GM12864 (cell line): ENCODE data around the gene WDPCP.
"Not testable (repeated sequence)": the region's sequence is repeated elsewhere in the genome, so short reads cannot be mapped to it uniquely, and the experiment has no call there.

Source experiments
- DNase-seq: peaks from one replicate; pipeline ENCODE4 v3.0.0-alpha.2; 2011; ENCODE audit warnings: low read depth
- H3K4me3 ChIP-seq: 2 replicates; pipeline ENCODE4 v1.5.1; 2011; ENCODE audit warnings: mild to moderate bottlenecking, low read depth, low read length, control low read depth
- CTCF ChIP-seq: IDR thresholded peaks from 2 replicates; pipeline ENCODE4 v1.5.1; 2011; ENCODE audit warnings: low read depth, mild to moderate bottlenecking, moderate library complexity, low read length, control low read depth, inconsistent platforms; ENCODE audit errors: missing control alignments

WDPCP gene

GRCh38 chr2:63486861-63487290, 101.4 kb downstream of the WDPCP start:
- no peak for TF ChIP-seq CTCF
- DNase-seq: no peak
- H3K4me3 ChIP-seq: no peak overlapping the region

- no peak for DNase-seq
- no peak for TF ChIP-seq CTCF
Observed at GRCh38 chr2:63484901-63485300, 103.4 kb downstream of the WDPCP start.

DNA sequence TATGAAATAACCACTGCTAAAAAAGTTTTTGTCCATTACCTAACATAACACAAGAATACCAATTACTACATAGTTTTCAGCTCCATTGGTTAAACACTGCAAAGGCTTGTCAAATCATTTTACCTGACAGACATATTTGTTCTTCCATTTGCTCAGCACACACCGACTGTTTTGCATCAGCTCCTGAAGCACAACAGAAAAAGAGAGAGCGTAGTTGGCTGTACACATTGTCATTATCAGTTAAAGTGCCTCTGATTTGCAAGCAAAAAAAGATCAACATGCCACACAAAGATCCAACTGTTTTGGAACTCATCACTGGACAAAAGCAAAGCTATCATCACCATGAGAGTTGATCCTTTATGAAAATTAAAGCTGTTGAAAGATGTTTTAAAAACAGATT, 103.8 kb downstream of the WDPCP start:
- TF ChIP-seq CTCF: no peak
- no peak for DNase-seq
- no peak overlapping the region for H3K4me3 ChIP-seq

More at GRCh38 chr2:63484901-63485300, 103.4 kb downstream of the WDPCP start:
- H3K4me3 ChIP-seq: no peak overlapping the region

DNA sequence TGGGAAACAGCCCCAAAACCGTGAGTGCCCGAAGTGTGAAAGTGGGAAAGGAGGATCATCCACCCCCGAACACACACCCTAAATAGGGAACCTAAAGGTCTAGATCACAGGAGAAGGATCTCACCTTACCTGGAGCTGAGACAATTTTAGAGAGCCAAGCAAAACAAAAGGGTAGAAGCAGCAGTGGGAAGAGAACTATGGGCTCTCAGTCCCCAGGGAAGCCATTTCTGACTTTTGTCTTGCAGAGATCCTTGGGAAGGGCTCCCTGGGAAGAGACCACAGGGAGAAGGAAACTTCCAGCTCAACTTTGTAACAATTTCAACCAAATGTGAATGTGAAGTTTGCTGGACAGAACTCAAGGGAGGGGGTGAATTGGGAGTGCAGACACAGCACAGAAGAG, 110.6 kb downstream of the WDPCP start:
- no peak for DNase-seq

DNA sequence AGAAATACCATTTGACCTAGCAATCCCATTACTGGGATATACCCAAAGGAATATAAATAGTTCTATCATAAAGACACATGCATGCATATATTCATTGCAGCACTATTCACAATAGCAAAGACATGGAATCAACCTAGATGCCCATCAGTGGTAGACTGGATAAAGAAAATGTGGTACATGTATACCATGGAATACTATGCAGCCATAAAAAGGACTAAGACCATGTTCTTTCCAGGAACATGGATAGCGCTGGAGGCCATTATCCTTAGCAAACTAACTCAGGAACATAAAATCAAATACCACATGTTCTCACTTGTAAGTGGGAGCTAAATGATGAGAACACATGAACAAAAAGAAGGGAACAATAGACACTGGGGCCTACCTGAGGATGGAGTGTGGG, 119.0 kb downstream of the WDPCP start:
- DNase-seq, H3K4me3 ChIP-seq: not testable (repeated sequence)

More for the DNA sequence above, 110.6 kb downstream of the WDPCP start:
- no peak overlapping the region for H3K4me3 ChIP-seq
- no peak for TF ChIP-seq CTCF

DNA sequence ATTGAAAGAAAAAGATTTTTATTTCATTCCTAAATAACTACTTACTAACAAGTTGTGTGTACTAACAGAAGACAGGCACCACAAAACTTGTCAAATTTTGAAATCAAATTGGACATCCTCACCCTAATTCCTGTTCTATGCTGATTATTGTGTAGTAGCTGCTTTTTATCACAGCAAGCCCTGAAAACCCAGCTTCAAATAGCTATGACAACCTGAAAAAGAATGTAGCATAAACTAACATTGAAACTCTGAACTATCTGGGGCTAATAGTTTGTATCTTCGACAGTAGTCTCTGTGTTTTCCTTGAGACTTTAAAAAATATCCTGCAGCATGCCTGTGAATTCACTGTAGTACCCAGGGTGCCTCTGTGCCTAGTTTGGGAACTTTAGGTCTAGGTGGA, 122.6 kb downstream of the WDPCP start:
- DNase-seq: no peak
- TF ChIP-seq CTCF: no peak
- H3K4me3 ChIP-seq: no peak overlapping the region

GRCh38 chr2:63463142-63463541, 125.1 kb downstream of the WDPCP start:
- TF ChIP-seq CTCF: no peak
- no peak for DNase-seq
- no peak overlapping the region for H3K4me3 ChIP-seq

- no peak for TF ChIP-seq CTCF
- H3K4me3 ChIP-seq: no peak overlapping the region
- no peak for DNase-seq
Observed at GRCh38 chr2:63446658-63447057, 141.6 kb downstream of the WDPCP start.
